Ovary (tissue), 3 donors: ENCODE data around the gene SPRN.

ENCODE experiments used
- CTCF ChIP-seq, 3 donors: fragments of 450-650 bp in 2 of 3; fragments of 200-600 bp in 1 of 3; IDR thresholded peaks; one replicate each; pipeline versions ENCODE4 v1.5.1 to v1.8.0; 2016 to 2022; ENCODE audit warnings: antibody characterized with exemption in 3 of 3, mild to moderate bottlenecking in 1 of 3
- POLR2A ChIP-seq: fragments of 450-650 bp; IDR thresholded peaks from one replicate; pipeline ENCODE4 v1.6.1; 2017; ENCODE audit warnings: antibody characterized with exemption, mild to moderate bottlenecking, moderate library complexity
- donor health status: DM: no; HTN: no; CAD: no.

GRCh38 chr10:133461027-133461426 is 36.6 kb upstream of the SPRN start:
- TF ChIP-seq POLR2A (no peak), CTCF (IDR thresholded peaks at IDR 0.05) (no peak)
